H1 (cell line): Measurements from ENCODE around the gene CKLF. TPM values are rescaled to one million over a fixed set of nuclear protein-coding genes. Genes with fewer than 3 reads are reported as not detected.

Experiments
- RBBP5 ChIP-seq: IDR thresholded peaks from 2 replicates; pipeline ENCODE4 v1.7.1; 2012; ENCODE audit warnings: low read depth, mild to moderate bottlenecking, inconsistent platforms, low read length, moderate library complexity, borderline replicate concordance
- SIRT6 ChIP-seq: IDR thresholded peaks from one replicate; pipeline ENCODE4 v1.7.1; 2012; ENCODE audit warnings: low read length, inconsistent platforms
- ZNF274 ChIP-seq: IDR thresholded peaks from 2 replicates; pipeline ENCODE4 v1.7.0; 2012; ENCODE audit warnings: low read length, borderline replicate concordance; ENCODE audit errors: extremely low read depth
- polyA plus RNA-seq, 7 experiments: library from polyadenylated mRNA; depleted of rRNA in 3 of 7; stranded (reverse) in 5 of 7; unstranded in 2 of 7; fragments of >200 nt in 5 of 7; fragments of 200-250 nt in 2 of 7; gene quantifications; 1 replicate in 5 of 7; 2 replicates in 1 of 7; 4 replicates in 1 of 7; pipeline versions ENCODE4 v1.2.1 to v1.2.3, GENCODE V29; 2011 to 2013; ENCODE audit warnings: missing spikeins in 2 of 7, mixed read lengths in 2 of 7
- total RNA-seq: library from RNA; stranded (reverse); fragmentation: NEBNext Ultra II Directional; extraction: Animal tissue kit (Norgen Biotek cat#: 25700); gene quantifications from 2 replicates; pipeline ENCODE4 v1.2.1, GENCODE V29; 2021

Gene CKLF
- total and polyA plus RNA-seq, 2 of the 8 experiments (the other 6 are each of a cell fraction or from before 2014, with no cell fraction given): 21.1 to 63.5 TPM

DNA sequence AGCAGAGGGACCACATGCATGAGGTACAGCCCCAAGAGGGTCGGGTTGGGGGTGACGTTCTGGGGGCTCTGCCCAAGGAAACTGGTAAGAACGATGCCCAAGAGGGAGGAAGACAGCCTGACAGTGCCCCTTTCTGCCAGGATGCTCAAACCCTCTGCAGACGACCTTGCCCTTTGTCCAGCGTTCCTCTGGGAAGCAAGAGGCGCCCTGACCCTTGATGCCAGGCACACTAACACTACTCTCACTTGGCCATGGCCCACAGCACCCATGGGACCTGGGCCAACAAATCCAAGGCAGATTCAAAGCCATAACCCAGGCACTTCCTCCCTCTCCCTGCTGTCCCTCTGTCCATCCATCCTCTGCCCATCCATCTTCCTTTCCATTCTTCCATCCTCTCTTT lies 22.9 kb upstream of the CKLF start (continued):
- TF ChIP-seq ZNF274 (no peak), SIRT6 (no peak), RBBP5 (no peak)
